Transverse colon (tissue), 4 donors: Measurements from ENCODE around the gene NXNL2. TPM values are rescaled to one million over a fixed set of nuclear protein-coding genes. Genes with fewer than 3 reads are reported as not detected.

Experiments
- DNase-seq: peaks from one replicate; pipeline ENCODE4 v3.0.0-alpha.2; 2019
- H3K27ac ChIP-seq, 4 donors: fragments of 200-600 bp; sonication (generic); 2 replicates each; pipeline ENCODE4 v1.5.1; 2016 to 2018; ENCODE audit warnings: inconsistent platforms in 4 of 4
- H3K27me3 ChIP-seq: fragments of 200-600 bp; sonication (generic); 2 replicates; pipeline ENCODE4 v1.5.1; 2017; ENCODE audit warnings: inconsistent platforms
- H3K36me3 ChIP-seq, 4 donors: fragments of 200-600 bp; sonication (generic); 2 replicates each; pipeline ENCODE4 v1.5.1; 2017 to 2019; ENCODE audit warnings: inconsistent platforms in 4 of 4
- H3K4me1 ChIP-seq, 4 donors: fragments of 200-600 bp; sonication (generic); 2 replicates each; pipeline ENCODE4 v1.5.1; 2017 to 2020; ENCODE audit warnings: inconsistent platforms in 4 of 4
- H3K4me3 ChIP-seq, 4 donors: fragments of 200-600 bp; sonication (generic); 1 replicate in 1 of 4; 2 replicates in 3 of 4; pipeline versions ENCODE4 v1.5.1 to v1.6.1; 2017 to 2019; ENCODE audit warnings: inconsistent platforms in 4 of 4
- H3K9me3 ChIP-seq, 2 donors: fragments of 200-600 bp; sonication (generic); 2 replicates each; pipeline ENCODE4 v1.5.1; 2017 to 2019; ENCODE audit warnings: inconsistent platforms in 2 of 2
- CTCF ChIP-seq, 5 experiments: fragments of 200-600 bp in 3 of 5; fragments of 450-650 bp in 2 of 5; sonication (generic) in 3 of 5; IDR thresholded peaks; 1 replicate in 2 of 5; 2 replicates in 3 of 5; pipeline ENCODE4 v1.5.1; 2016 to 2017; ENCODE audit warnings: antibody characterized with exemption in 5 of 5, inconsistent platforms in 3 of 5, mild to moderate bottlenecking in 2 of 5, moderate library complexity in 1 of 5
- EP300 ChIP-seq: sonication (generic); formaldehyde crosslinking; IDR thresholded peaks from one replicate; pipeline ENCODE4 v1.6.1; 2017; ENCODE audit warnings: antibody characterized with exemption, low read depth
- POLR2A ChIP-seq: fragments of 450-650 bp; IDR thresholded peaks from one replicate; pipeline ENCODE4 v1.6.1; 2016; ENCODE audit warnings: antibody characterized with exemption, mild to moderate bottlenecking, moderate library complexity
- POLR2AphosphoS5 ChIP-seq, 3 donors: sonication (generic); formaldehyde crosslinking; IDR thresholded peaks; one replicate each; pipeline ENCODE4 v1.6.1; 2016; ENCODE audit warnings: antibody characterized with exemption in 3 of 3
- WGBS, 2 donors: methylation state at CpG; one replicate each; pipeline ENCODE4 v1.1.5; 2018; ENCODE audit warnings: low coverage in 1 of 2; 5-methylcytosine and 5-hydroxymethylcytosine counted together
- in situ Hi-C, 4 donors: fragments of 200-750 bp; cut with MboI; loops; one replicate each; pipeline versions ENCODE4 v1.15.0 to v1.15.1; 2017; ENCODE audit warnings: low sequenced_read_pairs in 3 of 4, low pct_ligation_motif_present in 1 of 4, low pct_unique_long_range_greater_than_20kb in 1 of 4
- intact Hi-C: fragments of 100-400 bp; cut with DNase I; formaldehyde crosslinking; loops from one replicate; pipeline ENCODE4 v1.15.1; 2023; ENCODE audit warnings: low total_unique reads
- total RNA-seq, 4 donors: library from RNA; depleted of rRNA; stranded (reverse); fragments of >200 nt; gene quantifications; one replicate each; pipeline ENCODE4 v1.1.0, GENCODE V29; 2016

Gene NXNL2
- total RNA-seq, 4 donors from 2014 or later, result not detected

- Histone ChIP-seq H3K27ac (peak overlapping the region in 2 of 4 donors; percentile 20 to 75), H3K4me1 (peaks cover 9 to 20% (median 18%) of the 10 kb centered on the region in 4 donors), H3K9me3 (no peaks in the 10 kb centered on the region), H3K36me3 (no peaks in the 10 kb centered on the region), H3K27me3 (peaks cover 39% of the 10 kb centered on the region), H3K4me3 (no peak overlapping the region)
- WGBS, 2 donors, result 20 to 50% methylated on average over 2 to 15 of the region's 15 CpGs
- in situ Hi-C loops (no loop called here), intact Hi-C loops (no loop called here)
- DNase-seq, result no peak
- TF ChIP-seq POLR2AphosphoS5 (IDR thresholded peaks at IDR 0.05) (no peak), CTCF (IDR thresholded peaks at IDR 0.05) (no peak), POLR2A (no peak), EP300 (no peak)
These were observed 2.2 kb downstream of the NXNL2 start for GRCh38 chr9:88536951-88537760.

GRCh38 chr9:88537761-88538091 lies 2.7 kb downstream of the NXNL2 start:
- H3K4me1 ChIP-seq, result peaks cover 9 to 20% (median 18%) of the 10 kb centered on the region in 4 donors
- H3K4me3 ChIP-seq, result no peak overlapping the region
- H3K9me3 ChIP-seq, result no peaks in the 10 kb centered on the region
- peak overlapping the region in 2 of 4 donors; percentile 20 to 75 for H3K27ac ChIP-seq
- intact Hi-C loops (no loop called here), in situ Hi-C loops (no loop called here)
- H3K36me3 ChIP-seq, result no peaks in the 10 kb centered on the region
- H3K27me3 ChIP-seq, result peaks cover 33% of the 10 kb centered on the region
- TF ChIP-seq EP300, result no peak
- TF ChIP-seq POLR2AphosphoS5 (IDR thresholded peaks at IDR 0.05), result no peak
- TF ChIP-seq POLR2A, result no peak
- TF ChIP-seq CTCF (IDR thresholded peaks at IDR 0.05), result no peak
- DNase-seq, result peak; percentile 20
- 19% methylated on average over 1 of the region's 1 CpG; no CpG with 5 or more reads in 1 of the 2 donors for WGBS, 2 donors

- H3K27ac ChIP-seq, result peak overlapping the region in 1 of 4 donors; percentile 4
- 76% methylated on average over 9 of the region's 10 CpGs; no CpG with 5 or more reads in 1 of the 2 donors for WGBS, 2 donors
- no peak for DNase-seq
- H3K4me1 ChIP-seq, result peaks cover 9 to 20% (median 18%) of the 10 kb centered on the region in 4 donors
- no peaks in the 10 kb centered on the region for H3K36me3 ChIP-seq
- peaks cover 29% of the 10 kb centered on the region for H3K27me3 ChIP-seq
- in situ Hi-C loops, result no loop called here
- intact Hi-C loops, result no loop called here
- H3K4me3 ChIP-seq, result no peak overlapping the region
- TF ChIP-seq EP300 (no peak), POLR2A (no peak), CTCF (IDR thresholded peaks at IDR 0.05) (no peak), POLR2AphosphoS5 (IDR thresholded peaks at IDR 0.05) (no peak)
- no peaks in the 10 kb centered on the region for H3K9me3 ChIP-seq
These were observed 3.5 kb downstream of the NXNL2 start for GRCh38 chr9:88538311-88539085.

GRCh38 chr9:88539246-88539645 lies 4.3 kb downstream of the NXNL2 start:
- in situ Hi-C loops, result no loop called here
- WGBS, 2 donors, result 63 to 79% methylated on average over 2 to 6 of the region's 6 CpGs
- Histone ChIP-seq H3K27ac (no peak overlapping the region), H3K4me3 (no peak overlapping the region), H3K27me3 (peaks cover 29% of the 10 kb centered on the region), H3K4me1 (peaks cover 9 to 20% (median 18%) of the 10 kb centered on the region in 4 donors), H3K36me3 (no peaks in the 10 kb centered on the region), H3K9me3 (no peaks in the 10 kb centered on the region)
- intact Hi-C loops, result no loop called here
- no peak for DNase-seq
- no peak for TF ChIP-seq CTCF (IDR thresholded peaks at IDR 0.05)
- TF ChIP-seq POLR2AphosphoS5 (IDR thresholded peaks at IDR 0.05), result no peak
- no peak for TF ChIP-seq EP300
- TF ChIP-seq POLR2A, result no peak
